Skin epidermis (tissue), 12 donors: ENCODE results near the gene SLC12A7.

Experiments used
- H3K27ac ChIP-seq, 21 experiments: fragments of 200-600 bp; sonication (generic) in 11 of 21; one replicate each; pipeline ENCODE4 v1.5.0; 2020; ENCODE audit warnings: mild to moderate bottlenecking in 3 of 21, inconsistent platforms in 2 of 21, moderate library complexity in 2 of 21
- H3K4me3 ChIP-seq, 7 experiments: fragments of 200-600 bp; sonication (generic) in 2 of 7; one replicate each; pipeline ENCODE4 v1.5.0; 2020; ENCODE audit warnings: inconsistent platforms in 2 of 7, mild to moderate bottlenecking in 2 of 7, moderate library complexity in 1 of 7

Gene SLC12A7

GRCh38 chr5:1142886-1143669, 31.2 kb upstream of the SLC12A7 start:
- peak overlapping the region in 1 of 21 experiments; percentile 39 for H3K27ac ChIP-seq
- no peak overlapping the region for H3K4me3 ChIP-seq

GRCh38 chr5:1141834-1142233, 30.0 kb upstream of the SLC12A7 start:
- H3K4me3 ChIP-seq: no peak overlapping the region

GRCh38 chr5:1140818-1141189, 28.9 kb upstream of the SLC12A7 start:
- H3K27ac ChIP-seq: peak overlapping the region in 2 of 21 experiments; percentile 27 to 44
- no peak overlapping the region for H3K4me3 ChIP-seq

More at GRCh38 chr5:1141834-1142233, 30.0 kb upstream of the SLC12A7 start:
- no peak overlapping the region for H3K27ac ChIP-seq

- Histone ChIP-seq H3K27ac (peak overlapping the region in 4 of 21 experiments; percentile 13 to 63 (median 36)), H3K4me3 (no peak overlapping the region)
These were observed 28.4 kb upstream of the SLC12A7 start for GRCh38 chr5:1140171-1140817.

- Histone ChIP-seq H3K4me3 (no peak overlapping the region), H3K27ac (peak overlapping the region in 9 of 21 experiments; percentile 12 to 66 (median 62))
These were observed 27.7 kb upstream of the SLC12A7 start for GRCh38 chr5:1139331-1140170.

- H3K4me3 ChIP-seq: no peak overlapping the region
- peak overlapping the region in 9 of 21 experiments; percentile 12 to 66 (median 62) for H3K27ac ChIP-seq
These were observed 26.8 kb upstream of the SLC12A7 start for GRCh38 chr5:1138445-1139245.

GRCh38 chr5:1137567-1138444, 25.9 kb upstream of the SLC12A7 start:
- H3K27ac ChIP-seq: peak overlapping the region in 7 of 21 experiments; percentile 9 to 57 (median 46)
- H3K4me3 ChIP-seq: peak overlapping the region in 2 of 7 experiments; percentile 11 to 18

GRCh38 chr5:1136814-1137213, 25.0 kb upstream of the SLC12A7 start:
- H3K4me3 ChIP-seq: peak overlapping the region in 1 of 7 experiments; percentile 18
- H3K27ac ChIP-seq: no peak overlapping the region

- Histone ChIP-seq H3K27ac (no peak overlapping the region), H3K4me3 (no peak overlapping the region)
These were observed 24.0 kb upstream of the SLC12A7 start for GRCh38 chr5:1135696-1136525.

- Histone ChIP-seq H3K27ac (peak overlapping the region in 1 of 21 experiments; percentile 26), H3K4me3 (no peak overlapping the region)
These were observed 22.6 kb upstream of the SLC12A7 start for GRCh38 chr5:1134478-1134877.

- H3K4me3 ChIP-seq: no peak overlapping the region
- peak overlapping the region in 3 of 21 experiments; percentile 21 to 26 (median 22) for H3K27ac ChIP-seq
These were observed 21.8 kb upstream of the SLC12A7 start for GRCh38 chr5:1133510-1134201.

- Histone ChIP-seq H3K27ac (peak overlapping the region in 1 of 21 experiments; percentile 21), H3K4me3 (no peak overlapping the region)
These were observed 21.2 kb upstream of the SLC12A7 start for GRCh38 chr5:1133108-1133507.

- Histone ChIP-seq H3K4me3 (no peak overlapping the region), H3K27ac (no peak overlapping the region)
These were observed 20.7 kb upstream of the SLC12A7 start for GRCh38 chr5:1132570-1132969.

GRCh38 chr5:1131726-1132125, 19.9 kb upstream of the SLC12A7 start:
- Histone ChIP-seq H3K27ac (no peak overlapping the region), H3K4me3 (no peak overlapping the region)

GRCh38 chr5:1131191-1131621, 19.3 kb upstream of the SLC12A7 start:
- Histone ChIP-seq H3K4me3 (no peak overlapping the region), H3K27ac (peak overlapping the region in 3 of 21 experiments; percentile 30 to 39 (median 31))

GRCh38 chr5:1130218-1130946, 18.5 kb upstream of the SLC12A7 start:
- no peak overlapping the region for H3K4me3 ChIP-seq
- peak overlapping the region in 3 of 21 experiments; percentile 30 to 39 (median 31) for H3K27ac ChIP-seq
